Sigmoid colon (tissue), 7 donors: ENCODE data around the gene PEX14. TPM values are rescaled to one million over a fixed set of nuclear protein-coding genes. Genes with fewer than 3 reads are reported as not detected.

Source experiments
- DNase-seq: peaks from one replicate; pipeline ENCODE4 v3.0.0-alpha.2; 2019
- H3K27ac ChIP-seq, 4 donors: fragments of 200-600 bp; sonication (generic); one replicate each; pipeline ENCODE4 v1.5.1; 2016 to 2019; ENCODE audit warnings: mild to moderate bottlenecking in 1 of 4
- H3K27me3 ChIP-seq, 3 donors: fragments of 200-600 bp; sonication (generic); one replicate each; pipeline ENCODE4 v1.5.1; 2019; ENCODE audit warnings: mild to moderate bottlenecking in 1 of 3
- H3K36me3 ChIP-seq, 4 donors: fragments of 200-600 bp; sonication (generic); one replicate each; pipeline ENCODE4 v1.5.1; 2016 to 2019
- H3K4me1 ChIP-seq, 4 donors: fragments of 200-600 bp; sonication (generic); one replicate each; pipeline ENCODE4 v1.5.1; 2017 to 2019
- H3K4me3 ChIP-seq, 4 donors: fragments of 200-600 bp; sonication (generic); one replicate each; pipeline ENCODE4 v1.5.1; 2017 to 2019; ENCODE audit warnings: mild to moderate bottlenecking in 2 of 4, moderate library complexity in 1 of 4
- H3K9me3 ChIP-seq, 4 donors: fragments of 200-600 bp in 3 of 4; sonication (generic) in 3 of 4; one replicate each; pipeline versions ENCODE4 v1.5.1 to v1.6.1; 2013 to 2019
- CTCF ChIP-seq, 4 experiments: fragments of 450-650 bp in 3 of 4; fragments of 200-600 bp in 1 of 4; IDR thresholded peaks; one replicate each; pipeline ENCODE4 v1.5.1; 2016 to 2019; ENCODE audit warnings: antibody characterized with exemption in 4 of 4, mild to moderate bottlenecking in 3 of 4, moderate library complexity in 2 of 4
- EP300 ChIP-seq, 4 donors: sonication (generic); formaldehyde crosslinking; IDR thresholded peaks; one replicate each; pipeline ENCODE4 v1.6.1; 2017; ENCODE audit warnings: antibody characterized with exemption in 4 of 4
- POLR2A ChIP-seq, 2 donors: fragments of 450-650 bp; IDR thresholded peaks; one replicate each; pipeline ENCODE4 v1.6.1; 2016; ENCODE audit warnings: antibody characterized with exemption in 2 of 2, mild to moderate bottlenecking in 2 of 2, moderate library complexity in 2 of 2
- POLR2AphosphoS5 ChIP-seq, 4 donors: sonication (generic); formaldehyde crosslinking; IDR thresholded peaks; one replicate each; pipeline ENCODE4 v1.6.1; 2017; ENCODE audit warnings: antibody characterized with exemption in 4 of 4
- WGBS, 2 donors: extraction: QIAGEN DNeasy Blood & Tissue Kit; methylation state at CpG; one replicate each; pipeline ENCODE4 v1.1.7; 2013; 5-methylcytosine and 5-hydroxymethylcytosine counted together
- intact Hi-C: fragments of 100-400 bp; cut with DNase I; formaldehyde crosslinking; loops from one replicate; pipeline ENCODE4 v1.15.1; 2023
- polyA plus RNA-seq, 3 donors: library from polyadenylated mRNA; stranded (reverse); fragments of 200-250 nt; gene quantifications; one replicate each; pipeline ENCODE4 v1.2.3, GENCODE V29; 2013
- total RNA-seq, 4 donors: library from RNA; depleted of rRNA; stranded (reverse); fragments of >200 nt; gene quantifications; one replicate each; pipeline ENCODE4 v1.1.0, GENCODE V29; 2016
- donor health status: healthy with polysubstance abuse.
- donor health status: Bipolar disorder and iron deficiency.
- donor health status: healthy.

Gene PEX14
- total and polyA plus RNA-seq, 7 donors = 8.3 to 23.3 (median 14.4) TPM

DNA sequence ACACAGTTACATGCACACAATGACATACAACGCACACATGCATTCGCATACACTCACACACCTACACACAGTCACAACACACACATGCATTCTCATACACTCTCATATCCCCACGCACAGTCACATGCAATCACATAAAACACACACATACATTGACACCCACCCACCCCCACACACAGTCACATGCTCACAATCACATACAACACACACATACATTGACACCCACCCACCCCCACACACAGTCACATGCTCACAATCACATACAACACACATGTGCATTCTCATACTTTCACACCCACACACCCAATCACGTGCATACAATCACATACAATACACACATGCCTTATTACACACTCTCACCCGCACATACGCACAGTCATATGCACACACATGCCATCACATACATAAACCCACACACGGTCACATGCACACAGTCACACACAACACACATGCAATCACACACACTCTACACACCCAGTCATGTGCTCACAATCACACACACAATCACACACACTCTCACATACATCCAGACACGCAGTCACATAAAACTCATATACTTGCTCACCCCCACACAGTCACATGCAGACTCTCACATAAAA, 187.4 kb downstream of the PEX14 start:
- Histone ChIP-seq H3K4me3 (no peak overlapping the region), H3K4me1 (peaks cover 0 to 98% (median 80%) of the 10 kb centered on the region in 4 donors), H3K36me3 (peaks cover 9 to 31% (median 15%) of the 10 kb centered on the region in 4 donors), H3K27ac (peak overlapping the region in 3 of 4 donors; percentile 96 to 98 (median 96)), H3K9me3 (no peaks in the 10 kb centered on the region), H3K27me3 (no peaks in the 10 kb centered on the region)
- intact Hi-C loops = no loop called here
- no peak for DNase-seq
- whole genome bisulfite sequencing, 2 donors = 95 to 96% methylated on average over 8 of the region's 8 CpGs
- TF ChIP-seq POLR2AphosphoS5 (IDR thresholded peaks at IDR 0.05) (no peak), CTCF (IDR thresholded peaks at IDR 0.05) (no peak), EP300 (IDR thresholded peaks at IDR 0.05) (no peak), POLR2A (IDR thresholded peaks at IDR 0.05) (no peak)

DNA sequence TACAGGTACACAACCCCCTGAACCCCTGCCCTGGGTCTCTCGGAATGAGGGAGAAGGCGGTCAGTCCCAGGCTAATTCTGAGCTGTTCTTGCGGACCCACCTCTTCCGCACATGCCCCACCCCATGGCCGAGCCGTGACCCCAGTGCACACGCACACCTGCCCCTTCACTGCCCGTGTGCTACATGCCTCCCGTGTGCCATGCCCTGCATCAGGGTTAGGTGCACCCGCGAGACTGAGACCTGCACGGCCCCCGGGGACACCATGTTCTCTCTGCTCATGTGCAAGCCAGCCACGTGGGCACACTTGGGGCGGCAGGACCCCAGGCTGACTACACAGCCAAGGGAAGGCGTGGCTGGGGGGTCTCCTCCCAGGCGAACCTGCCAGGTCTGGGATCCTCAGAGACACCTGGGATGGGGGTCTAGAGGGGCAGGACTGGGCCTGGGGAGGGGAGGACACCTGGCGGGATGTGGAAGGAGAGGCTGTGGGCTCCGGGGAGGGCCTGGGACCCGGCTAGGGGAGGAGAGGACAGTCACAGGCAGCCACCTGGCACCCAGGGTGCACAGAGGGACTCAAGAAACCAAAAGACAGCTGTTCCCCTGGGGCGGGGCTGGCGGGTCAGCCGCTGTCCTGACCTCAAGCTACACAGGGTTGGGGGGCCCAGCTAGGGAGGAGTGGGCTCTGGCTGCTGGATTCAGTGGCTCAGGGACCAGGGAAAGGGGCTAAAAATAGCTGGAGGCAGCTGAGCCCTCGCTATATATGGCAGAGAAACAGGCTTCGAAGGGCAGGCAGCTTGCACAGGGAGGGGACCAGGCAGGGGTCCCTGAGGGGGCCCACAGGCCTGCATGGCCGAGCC, 188.3 kb downstream of the PEX14 start:
- intact Hi-C loops = no loop called here
- Histone ChIP-seq H3K27ac (peak overlapping the region; percentile 88 to 98 (median 96)), H3K9me3 (no peaks in the 10 kb centered on the region), H3K27me3 (no peaks in the 10 kb centered on the region), H3K4me3 (peak overlapping the region in 2 of 4 donors; percentile 10), H3K36me3 (peaks cover 9 to 31% (median 15%) of the 10 kb centered on the region in 4 donors), H3K4me1 (peaks cover 0 to 98% (median 80%) of the 10 kb centered on the region in 4 donors)
- no peak for DNase-seq
- WGBS, 2 donors = 81 to 89% methylated on average over 26 of the region's 26 CpGs
- TF ChIP-seq EP300 (IDR thresholded peaks at IDR 0.05) (no peak), CTCF (IDR thresholded peaks at IDR 0.05) (no peak), POLR2AphosphoS5 (IDR thresholded peaks at IDR 0.05) (no peak), POLR2A (IDR thresholded peaks at IDR 0.05) (no peak)

DNA sequence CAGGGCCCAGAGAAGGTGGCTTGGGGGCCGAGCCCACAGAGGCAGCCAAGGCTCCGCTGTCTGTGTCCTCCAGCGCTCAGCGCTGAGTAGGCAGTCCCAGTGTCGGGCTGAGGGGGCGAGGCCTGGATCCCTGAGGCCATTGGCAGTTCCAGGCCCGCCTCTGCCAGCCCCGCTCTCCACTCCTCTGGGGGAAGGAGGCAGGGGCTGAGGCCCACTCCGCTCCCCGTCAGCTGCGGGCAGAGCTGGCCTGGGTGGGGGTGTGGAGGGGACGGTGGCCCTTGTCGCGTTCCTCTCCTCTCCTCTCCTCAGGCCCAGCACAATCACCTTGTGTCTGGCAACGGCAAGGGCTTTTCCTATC, 188.9 kb downstream of the PEX14 start:
- peak overlapping the region in 2 of 4 donors; percentile 10 for H3K4me3 ChIP-seq
- H3K27ac ChIP-seq = peak overlapping the region; percentile 88 to 98 (median 96)
- no peak for TF ChIP-seq EP300 (IDR thresholded peaks at IDR 0.05)
- peak; percentile 41 to 88 (median 64) for TF ChIP-seq POLR2AphosphoS5 (IDR thresholded peaks at IDR 0.05)
- TF ChIP-seq POLR2A (IDR thresholded peaks at IDR 0.05) = peak; percentile 54 to 80
- 74 to 84% methylated on average over 15 of the region's 15 CpGs for WGBS, 2 donors
- H3K27me3 ChIP-seq = no peaks in the 10 kb centered on the region
- no peaks in the 10 kb centered on the region for H3K9me3 ChIP-seq
- intact Hi-C loops = no loop called here
- peak; percentile 93 for DNase-seq
- peaks cover 9 to 31% (median 15%) of the 10 kb centered on the region in 4 donors for H3K36me3 ChIP-seq
- peaks cover 0 to 98% (median 80%) of the 10 kb centered on the region in 4 donors for H3K4me1 ChIP-seq

- Histone ChIP-seq H3K27me3 (no peaks in the 10 kb centered on the region), H3K9me3 (no peaks in the 10 kb centered on the region), H3K27ac (peak overlapping the region; percentile 88 to 98 (median 96)), H3K4me1 (peaks cover 0 to 98% (median 80%) of the 10 kb centered on the region in 4 donors), H3K4me3 (peak overlapping the region in 1 of 4 donors; percentile 10), H3K36me3 (peaks cover 9 to 30% (median 14%) of the 10 kb centered on the region in 4 donors)
- TF ChIP-seq POLR2A (IDR thresholded peaks at IDR 0.05) (no peak), EP300 (IDR thresholded peaks at IDR 0.05) (no peak), CTCF (IDR thresholded peaks at IDR 0.05) (no peak), POLR2AphosphoS5 (IDR thresholded peaks at IDR 0.05) (no peak)
- intact Hi-C loops = no loop called here
- WGBS, 2 donors = 86 to 89% methylated on average over 15 of the region's 15 CpGs
- DNase-seq = no peak
These were observed 189.5 kb downstream of the PEX14 start for GRCh38 chr1:10664251-10664650.

DNA sequence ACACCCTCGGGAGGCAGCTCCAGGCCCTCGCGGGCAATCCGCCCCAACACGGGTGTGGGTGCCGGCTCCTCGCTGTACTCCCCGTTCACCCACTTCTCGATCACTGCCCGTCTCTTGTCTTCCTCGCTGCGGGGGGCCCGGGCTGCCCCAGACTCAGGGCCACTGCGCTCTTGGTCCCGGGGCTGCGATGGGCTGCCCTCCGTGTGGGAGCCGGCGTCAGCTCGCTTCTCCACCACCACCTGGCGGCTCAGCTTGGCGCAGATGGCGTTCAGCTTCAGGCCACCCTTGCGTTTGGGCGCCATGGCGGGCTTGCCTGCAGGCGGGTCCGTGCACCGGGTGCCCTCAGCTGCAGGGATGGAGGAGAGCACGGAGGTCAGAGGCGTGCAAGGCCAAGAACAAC, 190.5 kb downstream of the PEX14 start:
- no peaks in the 10 kb centered on the region for H3K27me3 ChIP-seq
- H3K4me1 ChIP-seq = peaks cover 0 to 98% (median 80%) of the 10 kb centered on the region in 4 donors
- no peak overlapping the region for H3K4me3 ChIP-seq
- peaks cover 4 to 20% (median 8%) of the 10 kb centered on the region in 4 donors for H3K36me3 ChIP-seq
- peak overlapping the region; percentile 88 to 98 (median 96) for H3K27ac ChIP-seq
- WGBS, 2 donors = 95% methylated on average over 31 of the region's 31 CpGs
- H3K9me3 ChIP-seq = no peaks in the 10 kb centered on the region
- intact Hi-C loops = no loop called here
- no peak for TF ChIP-seq EP300 (IDR thresholded peaks at IDR 0.05)
- TF ChIP-seq POLR2A (IDR thresholded peaks at IDR 0.05) = no peak
- TF ChIP-seq POLR2AphosphoS5 (IDR thresholded peaks at IDR 0.05) = no peak
- no peak for TF ChIP-seq CTCF (IDR thresholded peaks at IDR 0.05)
- DNase-seq = no peak
